NT2/D1 (cell line): ENCODE measurements around the gene CREB5.

ENCODE experiments used
- SUZ12 ChIP-seq: IDR thresholded peaks from 2 replicates; pipeline ENCODE4 v1.6.1; 2011; ENCODE audit not compliant: insufficient read length, insufficient read depth; ENCODE audit errors: extremely low read depth
- YY1 ChIP-seq: IDR thresholded peaks from 2 replicates; pipeline ENCODE4 v1.6.1; 2011; ENCODE audit not compliant: insufficient read length, insufficient read depth
- ZNF274 ChIP-seq: IDR thresholded peaks from 2 replicates; pipeline ENCODE4 v1.6.1; 2011; ENCODE audit warnings: mild to moderate bottlenecking, low read depth, low read length

GRCh38 chr7:28596245-28596935 is 184.1 kb downstream of the CREB5 start:
- TF ChIP-seq YY1: no peak
- TF ChIP-seq ZNF274: no peak
- TF ChIP-seq SUZ12: no peak
